ENCODE data around the gene PCNX2.

- no peak for TF ChIP-seq CTCF (conservative IDR thresholded peaks at IDR 0.05; ENCODE audit: low read depth in 2 of 2)
- TF ChIP-seq, protein P1, sequence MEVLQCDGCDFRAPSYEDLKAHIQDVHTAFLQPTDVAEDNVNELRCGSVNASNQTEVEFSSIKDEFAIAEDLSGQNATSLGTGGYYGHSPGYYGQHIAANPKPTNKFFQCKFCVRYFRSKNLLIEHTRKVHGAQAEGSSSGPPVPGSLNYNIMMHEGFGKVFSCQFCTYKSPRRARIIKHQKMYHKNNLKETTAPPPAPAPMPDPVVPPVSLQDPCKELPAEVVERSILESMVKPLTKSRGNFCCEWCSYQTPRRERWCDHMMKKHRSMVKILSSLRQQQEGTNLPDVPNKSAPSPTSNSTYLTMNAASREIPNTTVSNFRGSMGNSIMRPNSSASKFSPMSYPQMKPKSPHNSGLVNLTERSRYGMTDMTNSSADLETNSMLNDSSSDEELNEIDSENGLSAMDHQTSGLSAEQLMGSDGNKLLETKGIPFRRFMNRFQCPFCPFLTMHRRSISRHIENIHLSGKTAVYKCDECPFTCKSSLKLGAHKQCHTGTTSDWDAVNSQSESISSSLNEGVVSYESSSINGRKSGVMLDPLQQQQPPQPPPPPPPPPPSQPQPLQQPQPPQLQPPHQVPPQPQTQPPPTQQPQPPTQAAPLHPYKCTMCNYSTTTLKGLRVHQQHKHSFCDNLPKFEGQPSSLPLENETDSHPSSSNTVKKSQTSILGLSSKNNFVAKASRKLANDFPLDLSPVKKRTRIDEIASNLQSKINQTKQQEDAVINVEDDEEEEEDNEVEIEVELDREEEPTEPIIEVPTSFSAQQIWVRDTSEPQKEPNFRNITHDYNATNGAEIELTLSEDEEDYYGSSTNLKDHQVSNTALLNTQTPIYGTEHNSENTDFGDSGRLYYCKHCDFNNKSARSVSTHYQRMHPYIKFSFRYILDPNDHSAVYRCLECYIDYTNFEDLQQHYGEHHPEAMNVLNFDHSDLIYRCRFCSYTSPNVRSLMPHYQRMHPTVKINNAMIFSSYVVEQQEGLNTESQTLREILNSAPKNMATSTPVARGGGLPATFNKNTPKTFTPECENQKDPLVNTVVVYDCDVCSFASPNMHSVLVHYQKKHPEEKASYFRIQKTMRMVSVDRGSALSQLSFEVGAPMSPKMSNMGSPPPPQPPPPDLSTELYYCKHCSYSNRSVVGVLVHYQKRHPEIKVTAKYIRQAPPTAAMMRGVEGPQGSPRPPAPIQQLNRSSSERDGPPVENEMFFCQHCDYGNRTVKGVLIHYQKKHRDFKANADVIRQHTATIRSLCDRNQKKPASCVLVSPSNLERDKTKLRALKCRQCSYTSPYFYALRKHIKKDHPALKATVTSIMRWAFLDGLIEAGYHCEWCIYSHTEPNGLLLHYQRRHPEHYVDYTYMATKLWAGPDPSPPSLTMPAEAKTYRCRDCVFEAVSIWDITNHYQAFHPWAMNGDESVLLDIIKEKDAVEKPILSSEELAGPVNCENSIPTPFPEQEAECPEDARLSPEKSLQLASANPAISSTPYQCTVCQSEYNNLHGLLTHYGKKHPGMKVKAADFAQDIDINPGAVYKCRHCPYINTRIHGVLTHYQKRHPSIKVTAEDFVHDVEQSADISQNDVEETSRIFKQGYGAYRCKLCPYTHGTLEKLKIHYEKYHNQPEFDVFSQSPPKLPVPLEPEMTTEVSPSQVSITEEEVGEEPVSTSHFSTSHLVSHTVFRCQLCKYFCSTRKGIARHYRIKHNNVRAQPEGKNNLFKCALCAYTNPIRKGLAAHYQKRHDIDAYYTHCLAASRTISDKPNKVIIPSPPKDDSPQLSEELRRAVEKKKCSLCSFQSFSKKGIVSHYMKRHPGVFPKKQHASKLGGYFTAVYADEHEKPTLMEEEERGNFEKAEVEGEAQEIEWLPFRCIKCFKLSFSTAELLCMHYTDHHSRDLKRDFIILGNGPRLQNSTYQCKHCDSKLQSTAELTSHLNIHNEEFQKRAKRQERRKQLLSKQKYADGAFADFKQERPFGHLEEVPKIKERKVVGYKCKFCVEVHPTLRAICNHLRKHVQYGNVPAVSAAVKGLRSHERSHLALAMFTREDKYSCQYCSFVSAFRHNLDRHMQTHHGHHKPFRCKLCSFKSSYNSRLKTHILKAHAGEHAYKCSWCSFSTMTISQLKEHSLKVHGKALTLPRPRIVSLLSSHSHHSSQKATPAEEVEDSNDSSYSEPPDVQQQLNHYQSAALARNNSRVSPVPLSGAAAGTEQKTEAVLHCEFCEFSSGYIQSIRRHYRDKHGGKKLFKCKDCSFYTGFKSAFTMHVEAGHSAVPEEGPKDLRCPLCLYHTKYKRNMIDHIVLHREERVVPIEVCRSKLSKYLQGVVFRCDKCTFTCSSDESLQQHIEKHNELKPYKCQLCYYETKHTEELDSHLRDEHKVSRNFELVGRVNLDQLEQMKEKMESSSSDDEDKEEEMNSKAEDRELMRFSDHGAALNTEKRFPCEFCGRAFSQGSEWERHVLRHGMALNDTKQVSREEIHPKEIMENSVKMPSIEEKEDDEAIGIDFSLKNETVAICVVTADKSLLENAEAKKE (CRISPR knock-in tag; IDR thresholded peaks at IDR 0.05), result no peak
- no peak for TF ChIP-seq EZH2 (IDR thresholded peaks at IDR 0.05; ENCODE audit: low read depth, unreplicated experiment)
Observed at GRCh38 chr1:233109096-233109495, 186.4 kb downstream of the PCNX2 start.
